HG03432 (cell line): Measurements from ENCODE around the gene DDI2.
A peak's percentile ranks its signal among the peaks of the same experiment; 100 is the strongest.
"Not testable (repeated sequence)": the region's sequence is repeated elsewhere in the genome, so short reads cannot be mapped to it uniquely, and the experiment has no call there.

Source experiments
- ATAC-seq: cut with Tn5 transposase; IDR thresholded peaks from one replicate; pipeline ENCODE4 v1.9.1; 2021; ENCODE audit warnings: mild to moderate bottlenecking, moderate library complexity; ENCODE audit not compliant: unreplicated experiment

DDI2 gene

GRCh38 chr1:15676688-15677661, 59.7 kb downstream of the DDI2 start:
- no peak for ATAC-seq

- ATAC-seq, result no peak
Measured at GRCh38 chr1:15678578-15678977, 61.3 kb downstream of the DDI2 start.

GRCh38 chr1:15680131-15680530, 62.9 kb downstream of the DDI2 start:
- ATAC-seq, result no peak

- no peak for ATAC-seq
Measured at GRCh38 chr1:15680561-15681348, 63.5 kb downstream of the DDI2 start.

- ATAC-seq, result no peak
Measured at GRCh38 chr1:15681349-15682292, 64.4 kb downstream of the DDI2 start.

- no peak for ATAC-seq
Measured at GRCh38 chr1:15682936-15683341, 65.7 kb downstream of the DDI2 start.

GRCh38 chr1:15683345-15684039, 66.2 kb downstream of the DDI2 start:
- ATAC-seq, result no peak

- ATAC-seq, result peak; percentile 73
Measured at GRCh38 chr1:15684042-15684461, 66.8 kb downstream of the DDI2 start, which contains the start of gene PLEKHM2. PLEKHM2 (plus strand) TSS chr1:15684320; CDS start chr1:15684559, 239 bp downstream.

GRCh38 chr1:15684468-15685291, 67.4 kb downstream of the DDI2 start:
- ATAC-seq, result peak; percentile 36

- ATAC-seq, result no peak
Measured at GRCh38 chr1:15685820-15686219, 68.6 kb downstream of the DDI2 start.

- no peak for ATAC-seq
Measured at GRCh38 chr1:15687446-15687845, 70.2 kb downstream of the DDI2 start.

GRCh38 chr1:15690317-15690716, 73.1 kb downstream of the DDI2 start:
- no peak for ATAC-seq

- no peak for ATAC-seq
Measured at GRCh38 chr1:15691434-15692032, 74.3 kb downstream of the DDI2 start.

GRCh38 chr1:15692121-15692682, 74.9 kb downstream of the DDI2 start:
- ATAC-seq, result no peak

GRCh38 chr1:15693371-15693770, 76.1 kb downstream of the DDI2 start:
- no peak for ATAC-seq

- ATAC-seq, result peak; percentile 91
Measured at GRCh38 chr1:15696956-15697521, 79.8 kb downstream of the DDI2 start.

- ATAC-seq, result no peak
Measured at GRCh38 chr1:15698201-15698600, 80.9 kb downstream of the DDI2 start.

- not testable (repeated sequence) for ATAC-seq
Measured at GRCh38 chr1:15699321-15699720, 82.1 kb downstream of the DDI2 start.
